Measurements from ENCODE around the gene ESAM.

ESAM gene

GRCh38 chr11:124722176-124722575 is 39.9 kb downstream of the ESAM start:
- Histone ChIP-seq H3K4me1 (ENCODE audit: control insufficient read depth, insufficient read depth, low read length) (peaks cover 3% of the 10 kb centered on the region; the same call in 1 of the 2 replicates), H3K36me3 (ENCODE audit: control insufficient read depth in 2 of 2, insufficient read depth in 1 of 2, low read length in 2 of 2) (no peaks in the 10 kb centered on the region), H3K4me3 (ENCODE audit: low read depth, low read length) (no peak overlapping the region), H3K9me3 (ENCODE audit: control insufficient read depth, insufficient read depth, low read depth, low read length) (no peaks in the 10 kb centered on the region), H3K27ac (ENCODE audit: extremely low read depth, low read depth, low read length) (no peak overlapping the region)
- CTCF ChIA-PET: no interaction called here
- POLR2A ChIA-PET: no interaction called here
- TF ChIP-seq SP7 (tag by site-specific recombination; IDR thresholded peaks at IDR 0.05): no peak
- no peak for TF ChIP-seq ZNF654 (tag by site-specific recombination; IDR thresholded peaks at IDR 0.05; ENCODE audit: low read depth)
- no peak for TF ChIP-seq ZNF416 (tag by site-specific recombination; IDR thresholded peaks at IDR 0.05)
- no peak for TF ChIP-seq ZNF544 (tag by site-specific recombination; IDR thresholded peaks at IDR 0.05)
- TF ChIP-seq ZNF221 (tag by site-specific recombination; IDR thresholded peaks at IDR 0.05; ENCODE audit: borderline replicate concordance): no peak
- no peak for TF ChIP-seq ZNF354C (tag by site-specific recombination; IDR thresholded peaks at IDR 0.05; ENCODE audit: borderline replicate concordance, low read depth)
- no peak for TF ChIP-seq YY2 (tag by site-specific recombination; IDR thresholded peaks at IDR 0.05)
- no peak for TF ChIP-seq ZNF214 (tag by site-specific recombination; IDR thresholded peaks at IDR 0.05; ENCODE audit: borderline replicate concordance)
- TF ChIP-seq ZBTB8A (tag by site-specific recombination; IDR thresholded peaks at IDR 0.05): no peak
- TF ChIP-seq ZNF555 (tag by site-specific recombination; conservative IDR thresholded peaks at IDR 0.05): no peak
- no peak for TF ChIP-seq ZNF518A (tag by site-specific recombination; conservative IDR thresholded peaks at IDR 0.05; ENCODE audit: low read depth)
- no peak for TF ChIP-seq PRDM4 (tag by site-specific recombination; IDR thresholded peaks at IDR 0.05)
- TF ChIP-seq ZNF138 (tag by site-specific recombination; IDR thresholded peaks at IDR 0.05; ENCODE audit: borderline replicate concordance): no peak
- no peak for TF ChIP-seq ZNF621 (tag by site-specific recombination; IDR thresholded peaks at IDR 0.05)
- no peak for TF ChIP-seq ZNF610 (tag by site-specific recombination; IDR thresholded peaks at IDR 0.05; ENCODE audit: borderline replicate concordance)
- TF ChIP-seq ZNF600 (tag by site-specific recombination; IDR thresholded peaks at IDR 0.05): no peak
- TF ChIP-seq, protein P1, sequence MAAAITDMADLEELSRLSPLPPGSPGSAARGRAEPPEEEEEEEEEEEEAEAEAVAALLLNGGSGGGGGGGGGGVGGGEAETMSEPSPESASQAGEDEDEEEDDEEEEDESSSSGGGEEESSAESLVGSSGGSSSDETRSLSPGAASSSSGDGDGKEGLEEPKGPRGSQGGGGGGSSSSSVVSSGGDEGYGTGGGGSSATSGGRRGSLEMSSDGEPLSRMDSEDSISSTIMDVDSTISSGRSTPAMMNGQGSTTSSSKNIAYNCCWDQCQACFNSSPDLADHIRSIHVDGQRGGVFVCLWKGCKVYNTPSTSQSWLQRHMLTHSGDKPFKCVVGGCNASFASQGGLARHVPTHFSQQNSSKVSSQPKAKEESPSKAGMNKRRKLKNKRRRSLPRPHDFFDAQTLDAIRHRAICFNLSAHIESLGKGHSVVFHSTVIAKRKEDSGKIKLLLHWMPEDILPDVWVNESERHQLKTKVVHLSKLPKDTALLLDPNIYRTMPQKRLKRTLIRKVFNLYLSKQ (tag by site-specific recombination; IDR thresholded peaks at IDR 0.05; ENCODE audit: borderline replicate concordance): no peak

GRCh38 chr11:124719534-124719933 is 42.6 kb downstream of the ESAM start:
- POLR2A ChIA-PET: no interaction called here
- CTCF ChIA-PET: interaction anchor here (0.7 to 1.0 kb wide), 3 partner anchors 21 to 117 kb away, joined by 3 read pairs; no protein-coding TSS in a partner anchor
- H3K4me3 ChIP-seq (ENCODE audit: low read depth, low read length): no peak overlapping the region
- H3K36me3 ChIP-seq (ENCODE audit: control insufficient read depth in 2 of 2, insufficient read depth in 1 of 2, low read length in 2 of 2): no peaks in the 10 kb centered on the region
- no peak overlapping the region for H3K27ac ChIP-seq (ENCODE audit: extremely low read depth, low read depth, low read length)
- H3K9me3 ChIP-seq (ENCODE audit: control insufficient read depth, insufficient read depth, low read depth, low read length): no peaks in the 10 kb centered on the region
- TF ChIP-seq ZIC2 (tag by site-specific recombination; IDR thresholded peaks at IDR 0.05) (peak; percentile 61), GLIS1 (tag by site-specific recombination; IDR thresholded peaks at IDR 0.05) (peak; percentile 86), ZNF16 (tag by site-specific recombination; IDR thresholded peaks at IDR 0.05; ENCODE audit: low read depth) (no peak), ZNF558 (tag by site-specific recombination; IDR thresholded peaks at IDR 0.05) (no peak)
- no peaks in the 10 kb centered on the region for H3K4me1 ChIP-seq (ENCODE audit: control insufficient read depth, insufficient read depth, low read length)
